ENCODE results near the gene CD4. TPM values are rescaled to one million over a fixed set of nuclear protein-coding genes. Genes with fewer than 3 reads are reported as not detected.
"Not testable (repeated sequence)": the region's sequence is repeated elsewhere in the genome, so short reads cannot be mapped to it uniquely, and the experiment has no call there.

The CD4 gene
- total and polyA plus RNA-seq, 4 donors = 15.9 to 44.8 (median 32.0) TPM

- peaks cover 8 to 56% (median 27%) of the 10 kb centered on the region in 4 donors for H3K36me3 ChIP-seq (ENCODE audit: control insufficient read depth in 4 of 4, insufficient read depth in 3 of 4, low read depth in 1 of 4, low read length in 3 of 4)
- no peak overlapping the region for H3K9ac ChIP-seq (ENCODE audit: low read depth in 1 of 2, low read length in 2 of 2)
- TF ChIP-seq FOXA1 (IDR thresholded peaks at IDR 0.05) = no peak
- no peak for TF ChIP-seq MAX (IDR thresholded peaks at IDR 0.05)
- no peak for TF ChIP-seq YY1 (IDR thresholded peaks at IDR 0.05)
- no peak for TF ChIP-seq NR2F2 (IDR thresholded peaks at IDR 0.05)
- TF ChIP-seq JUND (IDR thresholded peaks at IDR 0.05) = no peak
- TF ChIP-seq, protein P1, sequence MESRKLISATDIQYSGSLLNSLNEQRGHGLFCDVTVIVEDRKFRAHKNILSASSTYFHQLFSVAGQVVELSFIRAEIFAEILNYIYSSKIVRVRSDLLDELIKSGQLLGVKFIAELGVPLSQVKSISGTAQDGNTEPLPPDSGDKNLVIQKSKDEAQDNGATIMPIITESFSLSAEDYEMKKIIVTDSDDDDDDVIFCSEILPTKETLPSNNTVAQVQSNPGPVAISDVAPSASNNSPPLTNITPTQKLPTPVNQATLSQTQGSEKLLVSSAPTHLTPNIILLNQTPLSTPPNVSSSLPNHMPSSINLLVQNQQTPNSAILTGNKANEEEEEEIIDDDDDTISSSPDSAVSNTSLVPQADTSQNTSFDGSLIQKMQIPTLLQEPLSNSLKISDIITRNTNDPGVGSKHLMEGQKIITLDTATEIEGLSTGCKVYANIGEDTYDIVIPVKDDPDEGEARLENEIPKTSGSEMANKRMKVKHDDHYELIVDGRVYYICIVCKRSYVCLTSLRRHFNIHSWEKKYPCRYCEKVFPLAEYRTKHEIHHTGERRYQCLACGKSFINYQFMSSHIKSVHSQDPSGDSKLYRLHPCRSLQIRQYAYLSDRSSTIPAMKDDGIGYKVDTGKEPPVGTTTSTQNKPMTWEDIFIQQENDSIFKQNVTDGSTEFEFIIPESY (IDR thresholded peaks at IDR 0.05) = no peak
- TF ChIP-seq RAD21 (IDR thresholded peaks at IDR 0.05) = no peak
- TF ChIP-seq, protein P2, sequence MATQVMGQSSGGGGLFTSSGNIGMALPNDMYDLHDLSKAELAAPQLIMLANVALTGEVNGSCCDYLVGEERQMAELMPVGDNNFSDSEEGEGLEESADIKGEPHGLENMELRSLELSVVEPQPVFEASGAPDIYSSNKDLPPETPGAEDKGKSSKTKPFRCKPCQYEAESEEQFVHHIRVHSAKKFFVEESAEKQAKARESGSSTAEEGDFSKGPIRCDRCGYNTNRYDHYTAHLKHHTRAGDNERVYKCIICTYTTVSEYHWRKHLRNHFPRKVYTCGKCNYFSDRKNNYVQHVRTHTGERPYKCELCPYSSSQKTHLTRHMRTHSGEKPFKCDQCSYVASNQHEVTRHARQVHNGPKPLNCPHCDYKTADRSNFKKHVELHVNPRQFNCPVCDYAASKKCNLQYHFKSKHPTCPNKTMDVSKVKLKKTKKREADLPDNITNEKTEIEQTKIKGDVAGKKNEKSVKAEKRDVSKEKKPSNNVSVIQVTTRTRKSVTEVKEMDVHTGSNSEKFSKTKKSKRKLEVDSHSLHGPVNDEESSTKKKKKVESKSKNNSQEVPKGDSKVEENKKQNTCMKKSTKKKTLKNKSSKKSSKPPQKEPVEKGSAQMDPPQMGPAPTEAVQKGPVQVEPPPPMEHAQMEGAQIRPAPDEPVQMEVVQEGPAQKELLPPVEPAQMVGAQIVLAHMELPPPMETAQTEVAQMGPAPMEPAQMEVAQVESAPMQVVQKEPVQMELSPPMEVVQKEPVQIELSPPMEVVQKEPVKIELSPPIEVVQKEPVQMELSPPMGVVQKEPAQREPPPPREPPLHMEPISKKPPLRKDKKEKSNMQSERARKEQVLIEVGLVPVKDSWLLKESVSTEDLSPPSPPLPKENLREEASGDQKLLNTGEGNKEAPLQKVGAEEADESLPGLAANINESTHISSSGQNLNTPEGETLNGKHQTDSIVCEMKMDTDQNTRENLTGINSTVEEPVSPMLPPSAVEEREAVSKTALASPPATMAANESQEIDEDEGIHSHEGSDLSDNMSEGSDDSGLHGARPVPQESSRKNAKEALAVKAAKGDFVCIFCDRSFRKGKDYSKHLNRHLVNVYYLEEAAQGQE (IDR thresholded peaks at IDR 0.05) = no peak
- TF ChIP-seq ATF3 (IDR thresholded peaks at IDR 0.05) = no peak
- no peak for TF ChIP-seq SP1 (IDR thresholded peaks at IDR 0.05)
- TF ChIP-seq TAF1 (conservative IDR thresholded peaks at IDR 0.05) = no peak
- TF ChIP-seq CTCF (IDR thresholded peaks at IDR 0.05; ENCODE audit: low read depth, low read length, missing input control) = no peak
- H3K4me3 ChIP-seq (ENCODE audit: low read depth in 1 of 3, low read length in 3 of 3) = no peak overlapping the region
- DNase-seq (ENCODE audit: low spot score) = no peak
- WGBS = 97% methylated on average over 16 of the region's 16 CpGs
- H3K9me3 ChIP-seq (ENCODE audit: control insufficient read depth in 4 of 4, low read length in 3 of 4) = no peaks in the 10 kb centered on the region
- peaks cover 3 to 15% (median 14%) of the 10 kb centered on the region in 4 donors for H3K4me1 ChIP-seq (ENCODE audit: control insufficient read depth in 4 of 4, insufficient read depth in 4 of 4, low read length in 3 of 4)
- no peak overlapping the region for H3K27ac ChIP-seq (ENCODE audit: low read depth in 1 of 2, low read length in 2 of 2)
- no peaks in the 10 kb centered on the region for H3K27me3 ChIP-seq (ENCODE audit: control insufficient read depth in 4 of 4, insufficient read depth in 4 of 4, low read length in 3 of 4)
Observed at GRCh38 chr12:6863586-6864321, 74.4 kb downstream of the CD4 start.

- H3K4me3 ChIP-seq (ENCODE audit: low read depth in 1 of 3, low read length in 3 of 3) = not testable (repeated sequence)
- 97% methylated on average over 5 of the region's 5 CpGs for WGBS
Observed at GRCh38 chr12:6865307-6865706, 76.0 kb downstream of the CD4 start.

More at GRCh38 chr12:6865307-6865706, 76.0 kb downstream of the CD4 start:
- DNase-seq (ENCODE audit: low spot score); H3K27me3 ChIP-seq (ENCODE audit: control insufficient read depth in 4 of 4, insufficient read depth in 4 of 4, low read length in 3 of 4); H3K27ac ChIP-seq (ENCODE audit: low read depth in 1 of 2, low read length in 2 of 2); H3K9me3 ChIP-seq (ENCODE audit: control insufficient read depth in 4 of 4, low read length in 3 of 4); H3K9ac ChIP-seq (ENCODE audit: low read depth in 1 of 2, low read length in 2 of 2): not testable (repeated sequence)
- H3K4me1 ChIP-seq (ENCODE audit: control insufficient read depth in 4 of 4, insufficient read depth in 4 of 4, low read length in 3 of 4) = peaks cover 3 to 28% (median 26%) of the 10 kb centered on the region in 4 donors
- H3K36me3 ChIP-seq (ENCODE audit: control insufficient read depth in 4 of 4, insufficient read depth in 3 of 4, low read depth in 1 of 4, low read length in 3 of 4) = peaks cover 10 to 51% (median 24%) of the 10 kb centered on the region in 4 donors

Data from liver (tissue), 9 donors.